Left ventricle myocardium inferior (tissue), 1 donor: ENCODE results near the gene PCNA. TPM values are rescaled to one million over a fixed set of nuclear protein-coding genes. Genes with fewer than 3 reads are reported as not detected.

Experiments used
- DNase-seq: peaks from one replicate; pipeline ENCODE4 v3.0.0-alpha.2; 2020
- H3K27ac ChIP-seq: fragments of 200-600 bp; replicated peaks from 2 replicates; pipeline ENCODE4 v1.8.0; 2021
- H3K27me3 ChIP-seq: fragments of 200-600 bp; 2 replicates; pipeline ENCODE4 v1.8.0; 2021; ENCODE audit warnings: low read depth
- H3K36me3 ChIP-seq: fragments of 200-600 bp; 2 replicates; pipeline ENCODE4 v1.8.0; 2021
- H3K4me1 ChIP-seq: fragments of 200-600 bp; 2 replicates; pipeline ENCODE4 v1.8.0; 2021
- H3K4me3 ChIP-seq: fragments of 200-600 bp; 2 replicates; pipeline ENCODE4 v1.8.0; 2021; ENCODE audit warnings: mild to moderate bottlenecking, moderate library complexity
- H3K9me3 ChIP-seq: fragments of 200-600 bp; replicated peaks from 2 replicates; pipeline ENCODE4 v1.8.0; 2021
- intact Hi-C: fragments of 100-400 bp; cut with micrococcal nuclease; formaldehyde crosslinking; loops from one replicate; pipeline ENCODE4 v1.11.0; 2022
- total RNA-seq: library from RNA; stranded (reverse); fragmentation: NEBNext Ultra II Directional; extraction: Animal tissue kit (Norgen Biotek cat#: 25700); gene quantifications from one replicate; pipeline ENCODE4 v1.2.1, GENCODE V29; 2021
- TF ChIP-seq, protein P1 (sequence below): fragments of 200-600 bp; IDR thresholded peaks from 2 replicates; pipeline ENCODE4 v1.8.0; 2021; ENCODE audit warnings: antibody characterized with exemption, mild to moderate bottlenecking, borderline replicate concordance
- donor health status: DM: no; HTN: yes; CAD: no; lungs with severe emphysema.

PCNA gene
- total RNA-seq, 1 donor from 2014 or later, result 28.0 TPM

GRCh38 chr20:5153612-5154542 lies 34.1 kb upstream of the PCNA start:
- no peaks in the 10 kb centered on the region for H3K27me3 ChIP-seq
- H3K4me3 ChIP-seq, result no peak overlapping the region
- no peak for DNase-seq
- no peaks in the 10 kb centered on the region for H3K36me3 ChIP-seq
- H3K4me1 ChIP-seq, result peaks cover 99% of the 10 kb centered on the region
- no peaks in the 10 kb centered on the region for H3K9me3 ChIP-seq
- TF ChIP-seq, protein P1, sequence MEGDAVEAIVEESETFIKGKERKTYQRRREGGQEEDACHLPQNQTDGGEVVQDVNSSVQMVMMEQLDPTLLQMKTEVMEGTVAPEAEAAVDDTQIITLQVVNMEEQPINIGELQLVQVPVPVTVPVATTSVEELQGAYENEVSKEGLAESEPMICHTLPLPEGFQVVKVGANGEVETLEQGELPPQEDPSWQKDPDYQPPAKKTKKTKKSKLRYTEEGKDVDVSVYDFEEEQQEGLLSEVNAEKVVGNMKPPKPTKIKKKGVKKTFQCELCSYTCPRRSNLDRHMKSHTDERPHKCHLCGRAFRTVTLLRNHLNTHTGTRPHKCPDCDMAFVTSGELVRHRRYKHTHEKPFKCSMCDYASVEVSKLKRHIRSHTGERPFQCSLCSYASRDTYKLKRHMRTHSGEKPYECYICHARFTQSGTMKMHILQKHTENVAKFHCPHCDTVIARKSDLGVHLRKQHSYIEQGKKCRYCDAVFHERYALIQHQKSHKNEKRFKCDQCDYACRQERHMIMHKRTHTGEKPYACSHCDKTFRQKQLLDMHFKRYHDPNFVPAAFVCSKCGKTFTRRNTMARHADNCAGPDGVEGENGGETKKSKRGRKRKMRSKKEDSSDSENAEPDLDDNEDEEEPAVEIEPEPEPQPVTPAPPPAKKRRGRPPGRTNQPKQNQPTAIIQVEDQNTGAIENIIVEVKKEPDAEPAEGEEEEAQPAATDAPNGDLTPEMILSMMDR, result no peak
- H3K27ac ChIP-seq, result peak overlapping the region; percentile 86
- intact Hi-C loops, result no loop called here

GRCh38 chr20:5153152-5153467 lies 33.4 kb upstream of the PCNA start:
- Histone ChIP-seq H3K27ac (peak overlapping the region; percentile 86), H3K4me3 (no peak overlapping the region), H3K27me3 (no peaks in the 10 kb centered on the region), H3K36me3 (no peaks in the 10 kb centered on the region), H3K9me3 (no peaks in the 10 kb centered on the region), H3K4me1 (peaks cover 99% of the 10 kb centered on the region)
- no peak for DNase-seq
- TF ChIP-seq, protein P1, result no peak
- intact Hi-C loops, result no loop called here

- TF ChIP-seq, protein P1, result no peak
- no peaks in the 10 kb centered on the region for H3K27me3 ChIP-seq
- peaks cover 100% of the 10 kb centered on the region for H3K4me1 ChIP-seq
- no peak for DNase-seq
- H3K9me3 ChIP-seq, result no peaks in the 10 kb centered on the region
- H3K4me3 ChIP-seq, result no peak overlapping the region
- intact Hi-C loops, result no loop called here
- H3K27ac ChIP-seq, result peak overlapping the region; percentile 86
- no peaks in the 10 kb centered on the region for H3K36me3 ChIP-seq
These were observed 30.7 kb upstream of the PCNA start for GRCh38 chr20:5150226-5151076.

DNA sequence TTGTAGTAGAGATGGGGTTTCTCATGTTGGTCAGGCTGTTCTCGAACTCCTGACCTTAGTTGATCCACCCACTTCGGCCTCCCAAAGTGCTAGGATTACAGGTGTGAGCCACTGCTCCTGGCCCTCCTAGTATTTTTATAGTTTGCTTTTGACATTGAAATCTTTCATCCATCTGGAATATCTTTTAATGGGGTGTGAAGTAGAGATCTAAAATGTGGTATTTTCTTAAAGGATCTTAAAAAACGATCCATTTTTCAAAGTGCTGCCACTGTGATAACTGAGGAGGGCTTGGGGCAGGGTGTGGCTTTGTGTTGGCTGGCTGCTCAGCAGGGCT lies 30.1 kb upstream of the PCNA start:
- no peaks in the 10 kb centered on the region for H3K27me3 ChIP-seq
- intact Hi-C loops, result no loop called here
- no peak overlapping the region for H3K4me3 ChIP-seq
- DNase-seq, result no peak
- TF ChIP-seq, protein P1, result no peak
- H3K4me1 ChIP-seq, result peaks cover 100% of the 10 kb centered on the region
- no peaks in the 10 kb centered on the region for H3K9me3 ChIP-seq
- H3K27ac ChIP-seq, result peak overlapping the region; percentile 86
- H3K36me3 ChIP-seq, result no peaks in the 10 kb centered on the region

DNA sequence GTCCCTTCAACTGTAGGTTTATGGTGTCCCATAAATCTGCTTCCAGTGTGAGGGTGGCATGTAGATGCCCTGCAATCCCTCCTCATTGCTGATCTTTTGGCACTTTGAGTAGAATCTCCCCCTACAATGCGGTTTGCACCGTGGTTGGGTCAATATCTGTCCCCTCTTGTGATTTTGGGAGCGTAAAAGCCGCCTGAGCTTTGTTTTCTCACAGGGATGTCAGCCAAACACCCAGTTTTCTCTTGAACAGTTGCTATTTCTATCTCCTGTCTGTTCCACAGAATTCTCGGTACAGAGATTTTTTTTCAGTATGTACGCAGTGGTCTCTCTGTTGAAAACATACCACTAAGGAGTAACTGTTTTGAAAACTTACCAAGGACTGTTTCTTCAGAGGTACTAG lies 28.8 kb upstream of the PCNA start:
- TF ChIP-seq, protein P1, result no peak
- H3K4me3 ChIP-seq, result peak overlapping the region; percentile 16
- H3K27ac ChIP-seq, result peak overlapping the region; percentile 86
- intact Hi-C loops, result no loop called here
- H3K27me3 ChIP-seq, result no peaks in the 10 kb centered on the region
- no peaks in the 10 kb centered on the region for H3K9me3 ChIP-seq
- H3K36me3 ChIP-seq, result no peaks in the 10 kb centered on the region
- DNase-seq, result no peak
- peaks cover 100% of the 10 kb centered on the region for H3K4me1 ChIP-seq
